ENCODE measurements around the gene PTPRG. TPM values are rescaled to one million over a fixed set of nuclear protein-coding genes. Genes with fewer than 3 reads are reported as not detected.

The PTPRG gene
- total and polyA plus RNA-seq, 2 donors (not counting 3 experiments of a cell fraction or from before 2014, with no cell fraction given) = 8.9 to 39.1 TPM

GRCh38 chr3:61701011-61701410, 139.6 kb downstream of the PTPRG start:
- ChIA-PET CTCF (interaction anchor here (0.9 to 1.6 kb wide), 3 partner anchors 9 to 137 kb away, joined by 3 read pairs; no protein-coding TSS in a partner anchor), POLR2A (no interaction called here)
- Histone ChIP-seq H3K36me3 (ENCODE audit: control insufficient read depth in 2 of 2, extremely low read depth in 1 of 2, insufficient read depth in 2 of 2, low read length in 2 of 2) (no peaks in the 10 kb centered on the region), H4K20me1 (replicated peaks; ENCODE audit: control insufficient read depth, extremely low read depth, insufficient read depth, low read length) (no peaks in the 10 kb centered on the region), H3K9me1 (replicated peaks; ENCODE audit: control insufficient read depth, extremely low read depth, insufficient read depth, low read length) (no peaks in the 10 kb centered on the region), H3K27ac (ENCODE audit: insufficient read depth, low read depth, low read length) (no peak overlapping the region), H2AFZ (ENCODE audit: low read depth, low read length) (no peak overlapping the region), H3K79me2 (ENCODE audit: control insufficient read depth, insufficient read depth, low read length) (no peaks in the 10 kb centered on the region), H3K9ac (replicated peaks; ENCODE audit: extremely low read depth, insufficient read depth, low read length) (no peak overlapping the region), H3K4me1 (ENCODE audit: control insufficient read depth, extremely low read depth, insufficient read depth, low read length) (no peaks in the 10 kb centered on the region), H3K9me3 (replicated peaks; ENCODE audit: control insufficient read depth, insufficient read depth, low read length) (no peaks in the 10 kb centered on the region), H3K27me3 (ENCODE audit: control insufficient read depth in 2 of 2, insufficient read depth in 2 of 2, low read length in 2 of 2) (no peaks in the 10 kb centered on the region), H3K4me3 (replicated peaks in 1 of 3; ENCODE audit: insufficient read depth in 1 of 3, low read depth in 1 of 3, low read length in 3 of 3) (no peak overlapping the region), H3K4me2 (ENCODE audit: insufficient read depth, low read length) (no peak overlapping the region)
- dilution Hi-C loops (cut with MboI; ENCODE audit: extremely low pct_ligation_motif_present, low sequenced_read_pairs) = no loop called here
- BruUV-seq (replicated peaks) = no TSS peak
- DNase-seq (ENCODE audit: low read depth, low spot score) (no peak), FAIRE-seq (no peak)
- TF ChIP-seq POLR2AphosphoS5 (IDR thresholded peaks at IDR 0.05; ENCODE audit: insufficient read depth, low read depth, low read length) = no peak
- TF ChIP-seq, protein P1, sequence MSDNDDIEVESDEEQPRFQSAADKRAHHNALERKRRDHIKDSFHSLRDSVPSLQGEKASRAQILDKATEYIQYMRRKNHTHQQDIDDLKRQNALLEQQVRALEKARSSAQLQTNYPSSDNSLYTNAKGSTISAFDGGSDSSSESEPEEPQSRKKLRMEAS (IDR thresholded peaks at IDR 0.05; ENCODE audit: insufficient read depth, insufficient read length) = no peak
- TF ChIP-seq EZH2 (IDR thresholded peaks at IDR 0.05; ENCODE audit: borderline replicate concordance, low read depth, low read length, severe bottlenecking) = no peak
- intact Hi-C loops (cut with micrococcal nuclease) = no loop called here

- dilution Hi-C loops (cut with MboI; ENCODE audit: extremely low pct_ligation_motif_present, low sequenced_read_pairs) (no loop called here), intact Hi-C loops (cut with micrococcal nuclease) (no loop called here)
- no peaks in the 10 kb centered on the region for H3K9me1 ChIP-seq (replicated peaks; ENCODE audit: control insufficient read depth, extremely low read depth, insufficient read depth, low read length)
- H3K36me3 ChIP-seq (ENCODE audit: control insufficient read depth in 2 of 2, extremely low read depth in 1 of 2, insufficient read depth in 2 of 2, low read length in 2 of 2) = no peaks in the 10 kb centered on the region
- no peak for DNase-seq (ENCODE audit: low read depth, low spot score)
- ChIA-PET POLR2A (no interaction called here), CTCF (no interaction called here)
- H3K79me2 ChIP-seq (ENCODE audit: control insufficient read depth, insufficient read depth, low read length) = no peaks in the 10 kb centered on the region
- no peak overlapping the region for H3K9ac ChIP-seq (replicated peaks; ENCODE audit: extremely low read depth, insufficient read depth, low read length)
- no peaks in the 10 kb centered on the region for H3K4me1 ChIP-seq (ENCODE audit: control insufficient read depth, extremely low read depth, insufficient read depth, low read length)
- no peak overlapping the region for H3K27ac ChIP-seq (ENCODE audit: insufficient read depth, low read depth, low read length)
- no peak for FAIRE-seq
- H3K27me3 ChIP-seq (ENCODE audit: control insufficient read depth in 2 of 2, insufficient read depth in 2 of 2, low read length in 2 of 2) = no peaks in the 10 kb centered on the region
- no peak overlapping the region for H3K4me3 ChIP-seq (replicated peaks in 1 of 3; ENCODE audit: insufficient read depth in 1 of 3, low read depth in 1 of 3, low read length in 3 of 3)
- no peaks in the 10 kb centered on the region for H3K9me3 ChIP-seq (replicated peaks; ENCODE audit: control insufficient read depth, insufficient read depth, low read length)
- H4K20me1 ChIP-seq (replicated peaks; ENCODE audit: control insufficient read depth, extremely low read depth, insufficient read depth, low read length) = no peaks in the 10 kb centered on the region
- H3K4me2 ChIP-seq (ENCODE audit: insufficient read depth, low read length) = no peak overlapping the region
- no TSS peak for BruUV-seq (replicated peaks)
- no peak for TF ChIP-seq POLR2A (IDR thresholded peaks at IDR 0.05; ENCODE audit: low read depth, low read length)
- no peak for TF ChIP-seq MYC (IDR thresholded peaks at IDR 0.05; ENCODE audit: low read depth, low read length)
- no peak for TF ChIP-seq GATA2 (IDR thresholded peaks at IDR 0.05; ENCODE audit: insufficient read depth, insufficient read length, low read depth, low read length)
- no peak for TF ChIP-seq FOS (IDR thresholded peaks at IDR 0.05; ENCODE audit: borderline replicate concordance, insufficient read depth, low read length)
- no peak for TF ChIP-seq EZH2 (IDR thresholded peaks at IDR 0.05; ENCODE audit: borderline replicate concordance, low read depth, low read length, severe bottlenecking)
- TF ChIP-seq, protein P1 (IDR thresholded peaks at IDR 0.05; ENCODE audit: insufficient read depth, insufficient read length) = no peak
- TF ChIP-seq CTCF (IDR thresholded peaks at IDR 0.05; ENCODE audit: extremely low read depth in 1 of 2, insufficient read depth in 1 of 2, low read depth in 1 of 2, low read length in 2 of 2) = no peak
- TF ChIP-seq JUN (IDR thresholded peaks at IDR 0.05; ENCODE audit: borderline replicate concordance, insufficient read depth, insufficient read length, low read depth) = no peak
- no peak for TF ChIP-seq POLR2AphosphoS5 (IDR thresholded peaks at IDR 0.05; ENCODE audit: insufficient read depth, low read depth, low read length)
- H2AFZ ChIP-seq (ENCODE audit: low read depth, low read length) = no peak overlapping the region
Observed at GRCh38 chr3:61702453-61702852, 141.1 kb downstream of the PTPRG start.
